Lower lobe of right lung (tissue), 2 donors: Measurements from ENCODE around the gene ABCG5. TPM values are rescaled to one million over a fixed set of nuclear protein-coding genes. Genes with fewer than 3 reads are reported as not detected.

Experiments
- ATAC-seq, 2 donors: fragments of 200-7000 bp; cut with Tn5 transposase; one replicate each; pipeline ENCODE4 v1.9.1; 2020 to 2022; ENCODE audit warnings: mild to moderate bottlenecking in 2 of 2, moderate library complexity in 2 of 2
- DNase-seq: peaks from one replicate; pipeline ENCODE4 v3.0.0-alpha.2; 2020
- H3K27ac ChIP-seq: fragments of 200-600 bp; one replicate; pipeline ENCODE4 v1.8.0; 2022
- H3K27me3 ChIP-seq: fragments of 200-600 bp; one replicate; pipeline ENCODE4 v1.8.0; 2022; ENCODE audit warnings: low read depth
- H3K36me3 ChIP-seq: fragments of 200-600 bp; one replicate; pipeline ENCODE4 v1.8.0; 2022; ENCODE audit warnings: mild to moderate bottlenecking
- H3K4me1 ChIP-seq: fragments of 200-600 bp; one replicate; pipeline ENCODE4 v1.8.0; 2022
- H3K4me3 ChIP-seq: fragments of 200-600 bp; one replicate; pipeline ENCODE4 v1.8.0; 2022; ENCODE audit warnings: mild to moderate bottlenecking
- H3K9me3 ChIP-seq: fragments of 200-600 bp; one replicate; pipeline ENCODE4 v1.8.0; 2022
- CTCF ChIP-seq: fragments of 200-600 bp; IDR thresholded peaks from one replicate; pipeline ENCODE4 v1.8.0; 2022; ENCODE audit warnings: antibody characterized with exemption, mild to moderate bottlenecking
- intact Hi-C: fragments of 100-400 bp; cut with DNase I; formaldehyde crosslinking; loops from one replicate; pipeline ENCODE4 v1.11.0; 2022
- total RNA-seq: library from RNA; stranded (reverse); fragmentation: NEBNext Ultra II Directional; extraction: Animal tissue kit (Norgen Biotek cat#: 25700); gene quantifications from one replicate; pipeline ENCODE4 v1.2.1, GENCODE V29; 2021
- donor health status: DM: no; HTN: yes; CAD: no; lungs with severe emphysema.

Gene ABCG5
- total RNA-seq, 1 donor from 2014 or later, result not detected

- no peaks in the 10 kb centered on the region for H3K4me1 ChIP-seq
These were observed 46.0 kb downstream of the ABCG5 start for GRCh38 chr2:43792653-43793052.

GRCh38 chr2:43791035-43791765 is 47.4 kb downstream of the ABCG5 start:
- H3K27me3 ChIP-seq, result no peaks in the 10 kb centered on the region
- no peak overlapping the region for H3K4me3 ChIP-seq
- no peak for DNase-seq
- H3K27ac ChIP-seq, result peak overlapping the region; percentile 4
- no peak for ATAC-seq
- H3K36me3 ChIP-seq, result peaks cover 65% of the 10 kb centered on the region
- no peaks in the 10 kb centered on the region for H3K4me1 ChIP-seq
- H3K9me3 ChIP-seq, result no peaks in the 10 kb centered on the region
- TF ChIP-seq CTCF, result no peak
- intact Hi-C loops, result no loop called here

More at GRCh38 chr2:43792653-43793052, 46.0 kb downstream of the ABCG5 start:
- Histone ChIP-seq H3K9me3 (no peaks in the 10 kb centered on the region), H3K27ac (no peak overlapping the region), H3K27me3 (no peaks in the 10 kb centered on the region), H3K4me3 (no peak overlapping the region), H3K36me3 (peaks cover 62% of the 10 kb centered on the region)
- TF ChIP-seq CTCF, result no peak
- no peak for DNase-seq
- intact Hi-C loops, result no loop called here
- ATAC-seq, result no peak

- no peak for ATAC-seq
- Histone ChIP-seq H3K27me3 (no peaks in the 10 kb centered on the region), H3K9me3 (no peaks in the 10 kb centered on the region), H3K4me1 (no peaks in the 10 kb centered on the region), H3K4me3 (no peak overlapping the region), H3K27ac (no peak overlapping the region), H3K36me3 (peaks cover 62% of the 10 kb centered on the region)
- TF ChIP-seq CTCF, result no peak
- no peak for DNase-seq
- intact Hi-C loops, result no loop called here
These were observed 48.5 kb downstream of the ABCG5 start for GRCh38 chr2:43790147-43790546.

GRCh38 chr2:43788646-43789045 is 50.0 kb downstream of the ABCG5 start:
- no peaks in the 10 kb centered on the region for H3K9me3 ChIP-seq
- intact Hi-C loops, result no loop called here
- no peak overlapping the region for H3K27ac ChIP-seq
- H3K27me3 ChIP-seq, result no peaks in the 10 kb centered on the region
- no peak overlapping the region for H3K4me3 ChIP-seq
- ATAC-seq (no peak), DNase-seq (no peak)
- peaks cover 67% of the 10 kb centered on the region for H3K36me3 ChIP-seq
- no peak for TF ChIP-seq CTCF
- H3K4me1 ChIP-seq, result no peaks in the 10 kb centered on the region

- no peak overlapping the region for H3K27ac ChIP-seq
- H3K4me3 ChIP-seq, result no peak overlapping the region
- no peak for TF ChIP-seq CTCF
- DNase-seq, result no peak
- no peaks in the 10 kb centered on the region for H3K4me1 ChIP-seq
- intact Hi-C loops, result no loop called here
- H3K36me3 ChIP-seq, result peaks cover 67% of the 10 kb centered on the region
- no peaks in the 10 kb centered on the region for H3K9me3 ChIP-seq
- no peak for ATAC-seq
- H3K27me3 ChIP-seq, result no peaks in the 10 kb centered on the region
These were observed 50.7 kb downstream of the ABCG5 start for GRCh38 chr2:43787895-43788294.
